ENCODE data around the gene TRAF7. TPM values are rescaled to one million over a fixed set of nuclear protein-coding genes. Genes with fewer than 3 reads are reported as not detected.
"Not testable (repeated sequence)": the region's sequence is repeated elsewhere in the genome, so short reads cannot be mapped to it uniquely, and the experiment has no call there.

TRAF7 gene
- total RNA-seq, 1 donor, result 56.1 TPM

GRCh38 chr16:2110332-2111008 lies 45.1 kb upstream of the TRAF7 start:
- not testable (repeated sequence) for H3K36me3 ChIP-seq (ENCODE audit: insufficient read depth, low read length); H3K27me3 ChIP-seq (ENCODE audit: insufficient read depth, low read length); H2AFZ ChIP-seq (ENCODE audit: low read length); DNase-seq (ENCODE audit: insufficient read length, low spot score, missing footprints); H4K20me1 ChIP-seq (ENCODE audit: insufficient read depth, low read length); H3K27ac ChIP-seq (ENCODE audit: low read depth, low read length); H3K9me3 ChIP-seq (ENCODE audit: low read depth, low read length); H3K4me3 ChIP-seq (ENCODE audit: insufficient read depth, low read length); H3K4me2 ChIP-seq (ENCODE audit: insufficient read depth, low read length)
- Histone ChIP-seq H3K4me1 (ENCODE audit: insufficient read depth, low read length) (peaks cover 10% of the 10 kb centered on the region), H3K79me2 (ENCODE audit: insufficient read depth, low read length) (peaks cover 14% of the 10 kb centered on the region)

DNA sequence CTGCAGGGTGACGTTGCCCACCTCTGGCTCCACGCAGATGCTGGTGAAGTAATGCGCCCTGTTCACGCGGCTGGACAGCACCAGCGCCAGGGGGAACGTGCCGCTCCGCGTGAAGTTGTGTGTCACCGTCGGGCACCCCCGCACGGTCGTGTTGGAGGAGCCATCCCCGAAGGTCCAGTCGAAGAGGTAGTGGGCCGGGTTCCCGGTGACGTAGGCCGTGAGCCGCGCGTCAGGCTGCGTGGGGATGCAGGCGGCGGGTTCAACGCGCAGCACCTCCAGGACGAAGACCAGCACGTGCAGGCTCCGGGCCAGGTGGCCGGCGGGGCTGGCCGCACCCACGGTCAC lies 44.6 kb upstream of the TRAF7 start:
- Histone ChIP-seq H3K79me2 (ENCODE audit: insufficient read depth, low read length) (peaks cover 16% of the 10 kb centered on the region), H3K4me1 (ENCODE audit: insufficient read depth, low read length) (peaks cover 10% of the 10 kb centered on the region)
- not testable (repeated sequence) for DNase-seq (ENCODE audit: insufficient read length, low spot score, missing footprints); H3K4me2 ChIP-seq (ENCODE audit: insufficient read depth, low read length); H3K27me3 ChIP-seq (ENCODE audit: insufficient read depth, low read length); H2AFZ ChIP-seq (ENCODE audit: low read length); H3K4me3 ChIP-seq (ENCODE audit: insufficient read depth, low read length); H3K36me3 ChIP-seq (ENCODE audit: insufficient read depth, low read length); H4K20me1 ChIP-seq (ENCODE audit: insufficient read depth, low read length); H3K27ac ChIP-seq (ENCODE audit: low read depth, low read length); H3K9me3 ChIP-seq (ENCODE audit: low read depth, low read length)

- not testable (repeated sequence) for H3K4me2 ChIP-seq (ENCODE audit: insufficient read depth, low read length); H3K9me3 ChIP-seq (ENCODE audit: low read depth, low read length); H3K4me1 ChIP-seq (ENCODE audit: insufficient read depth, low read length); H2AFZ ChIP-seq (ENCODE audit: low read length); H3K4me3 ChIP-seq (ENCODE audit: insufficient read depth, low read length); DNase-seq (ENCODE audit: insufficient read length, low spot score, missing footprints); H3K27me3 ChIP-seq (ENCODE audit: insufficient read depth, low read length); H3K27ac ChIP-seq (ENCODE audit: low read depth, low read length); H3K36me3 ChIP-seq (ENCODE audit: insufficient read depth, low read length); H4K20me1 ChIP-seq (ENCODE audit: insufficient read depth, low read length)
- peaks cover 21% of the 10 kb centered on the region for H3K79me2 ChIP-seq (ENCODE audit: insufficient read depth, low read length)
Measured at GRCh38 chr16:2111412-2112335, 43.9 kb upstream of the TRAF7 start.

DNA sequence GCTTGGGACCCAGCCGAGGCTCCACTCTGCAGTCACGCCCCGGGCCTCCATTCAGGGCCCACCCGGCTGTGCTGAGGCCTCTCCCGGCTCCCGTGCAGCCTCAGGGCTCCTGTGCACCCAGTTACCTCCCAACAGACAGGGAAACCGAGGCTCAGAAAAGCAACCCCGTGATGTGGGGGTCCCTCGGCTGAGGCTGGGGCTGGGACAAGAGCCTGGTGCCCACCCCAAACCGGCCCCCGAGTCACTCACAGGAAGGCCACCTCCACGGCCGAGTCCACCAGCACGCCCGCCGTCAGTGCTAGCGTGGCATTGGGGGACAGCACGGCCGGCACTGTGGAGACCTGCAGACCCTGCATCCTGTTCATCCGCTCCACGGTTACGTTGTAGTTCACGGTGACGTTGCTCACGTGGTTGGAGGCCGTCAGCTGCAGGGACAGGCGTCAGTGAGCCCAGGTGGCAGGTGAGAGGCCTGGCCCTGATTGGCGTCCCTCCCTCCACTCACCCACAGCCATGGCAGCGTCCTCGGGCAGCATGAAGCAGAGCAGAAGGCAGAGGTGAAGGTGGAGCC lies 43.0 kb upstream of the TRAF7 start:
- not testable (repeated sequence) for H3K27ac ChIP-seq (ENCODE audit: low read depth, low read length); H2AFZ ChIP-seq (ENCODE audit: low read length); H3K36me3 ChIP-seq (ENCODE audit: insufficient read depth, low read length); H3K4me2 ChIP-seq (ENCODE audit: insufficient read depth, low read length); H3K4me3 ChIP-seq (ENCODE audit: insufficient read depth, low read length); H3K27me3 ChIP-seq (ENCODE audit: insufficient read depth, low read length); H3K9me3 ChIP-seq (ENCODE audit: low read depth, low read length); H4K20me1 ChIP-seq (ENCODE audit: insufficient read depth, low read length); H3K4me1 ChIP-seq (ENCODE audit: insufficient read depth, low read length)
- peaks cover 22% of the 10 kb centered on the region for H3K79me2 ChIP-seq (ENCODE audit: insufficient read depth, low read length)
- peak; percentile 36 for DNase-seq (ENCODE audit: insufficient read length, low spot score, missing footprints)

DNA sequence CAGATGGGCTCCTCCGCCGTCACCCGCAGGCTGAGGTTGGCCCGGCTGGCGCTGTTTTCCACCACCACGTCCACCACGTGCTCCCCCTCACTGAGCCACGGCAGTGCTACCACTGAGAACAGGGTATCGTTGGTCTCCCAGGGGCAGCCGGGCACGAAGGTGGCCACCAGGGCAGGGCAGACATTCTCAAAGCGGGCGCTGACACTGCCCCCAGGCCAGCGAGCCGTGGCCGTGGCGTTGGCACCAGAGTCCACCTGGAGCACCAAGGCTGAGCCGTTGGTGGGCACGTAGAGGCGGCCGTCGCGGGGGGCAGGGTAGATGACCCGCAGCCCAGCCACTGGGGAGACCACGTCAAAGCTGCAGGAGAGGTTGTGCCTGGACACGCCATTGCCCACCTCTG lies 41.4 kb upstream of the TRAF7 start:
- H3K4me2 ChIP-seq (ENCODE audit: insufficient read depth, low read length); H2AFZ ChIP-seq (ENCODE audit: low read length); H3K9me3 ChIP-seq (ENCODE audit: low read depth, low read length); H3K4me3 ChIP-seq (ENCODE audit: insufficient read depth, low read length); H3K27me3 ChIP-seq (ENCODE audit: insufficient read depth, low read length); H4K20me1 ChIP-seq (ENCODE audit: insufficient read depth, low read length); H3K27ac ChIP-seq (ENCODE audit: low read depth, low read length); H3K4me1 ChIP-seq (ENCODE audit: insufficient read depth, low read length); H3K36me3 ChIP-seq (ENCODE audit: insufficient read depth, low read length): not testable (repeated sequence)
- DNase-seq (ENCODE audit: insufficient read length, low spot score, missing footprints), result peak; percentile 42
- peaks cover 23% of the 10 kb centered on the region for H3K79me2 ChIP-seq (ENCODE audit: insufficient read depth, low read length)

GRCh38 chr16:2114885-2115590 lies 40.5 kb upstream of the TRAF7 start:
- DNase-seq (ENCODE audit: insufficient read length, low spot score, missing footprints), result peak; percentile 41
- H3K36me3 ChIP-seq (ENCODE audit: insufficient read depth, low read length); H3K9me3 ChIP-seq (ENCODE audit: low read depth, low read length); H3K27me3 ChIP-seq (ENCODE audit: insufficient read depth, low read length); H3K4me3 ChIP-seq (ENCODE audit: insufficient read depth, low read length); H2AFZ ChIP-seq (ENCODE audit: low read length); H3K4me2 ChIP-seq (ENCODE audit: insufficient read depth, low read length); H3K27ac ChIP-seq (ENCODE audit: low read depth, low read length); H4K20me1 ChIP-seq (ENCODE audit: insufficient read depth, low read length); H3K4me1 ChIP-seq (ENCODE audit: insufficient read depth, low read length): not testable (repeated sequence)
- H3K79me2 ChIP-seq (ENCODE audit: insufficient read depth, low read length), result peaks cover 28% of the 10 kb centered on the region

All from osteoblast (primary cell).